MV-4-11 (cell line): ENCODE measurements around the gene WNK4.
A peak's percentile ranks its signal among the peaks of the same experiment; 100 is the strongest.
"Not testable (repeated sequence)": the region's sequence is repeated elsewhere in the genome, so short reads cannot be mapped to it uniquely, and the experiment has no call there.

ENCODE experiments used
- DNase-seq: peaks from one replicate; lab custom pipeline; 2025; lab: John Stamatoyannopoulos, UW

WNK4 gene

DNA sequence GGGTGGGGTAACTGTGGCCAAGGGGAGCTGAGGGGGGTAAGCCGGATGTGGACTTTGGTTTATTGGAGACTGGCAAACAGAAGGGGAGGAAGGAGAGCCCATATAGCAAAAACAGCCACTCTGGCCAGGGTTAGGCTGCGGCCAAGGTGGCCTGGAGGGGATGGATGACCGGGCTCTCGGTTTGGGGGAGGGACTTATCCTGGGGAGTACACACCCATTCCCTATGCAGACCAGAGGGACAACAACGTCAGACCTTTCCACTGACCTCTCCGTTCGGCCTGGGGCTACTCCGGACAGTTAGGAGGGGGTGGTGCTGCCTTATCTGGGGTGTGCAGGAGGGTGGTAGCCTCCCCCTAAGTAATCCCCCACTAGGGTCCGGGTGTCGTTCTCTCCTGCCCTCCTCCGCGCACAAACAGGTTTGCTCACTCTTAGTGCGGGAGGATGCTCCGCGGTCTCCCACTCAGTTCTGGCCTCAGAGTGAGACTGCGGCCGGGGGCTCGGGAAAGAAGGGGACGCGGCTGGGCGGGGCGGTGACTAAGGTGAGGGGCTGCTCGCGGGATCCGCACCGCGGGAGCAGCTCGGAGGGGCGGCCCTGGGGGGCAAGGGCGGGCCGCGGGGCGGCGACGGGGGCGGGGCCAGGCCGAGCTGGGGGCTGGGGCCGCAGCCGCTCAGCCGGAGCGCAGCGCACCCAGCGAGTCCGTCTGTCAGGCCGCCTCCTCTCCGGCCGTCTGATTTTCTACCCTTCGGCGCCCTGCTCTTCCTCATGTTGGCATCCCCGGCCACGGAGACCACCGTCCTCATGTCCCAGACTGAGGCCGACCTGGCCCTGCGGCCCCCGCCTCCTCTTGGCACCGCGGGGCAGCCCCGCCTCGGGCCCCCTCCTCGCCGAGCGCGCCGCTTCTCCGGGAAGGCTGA lies at the start of gene WNK4:
TSS of gene WNK4 (plus strand) at position 675 of the 915 bp plus-strand sequence. CDS start at position 764, 89 bp downstream.
- no peak for DNase-seq

DNA sequence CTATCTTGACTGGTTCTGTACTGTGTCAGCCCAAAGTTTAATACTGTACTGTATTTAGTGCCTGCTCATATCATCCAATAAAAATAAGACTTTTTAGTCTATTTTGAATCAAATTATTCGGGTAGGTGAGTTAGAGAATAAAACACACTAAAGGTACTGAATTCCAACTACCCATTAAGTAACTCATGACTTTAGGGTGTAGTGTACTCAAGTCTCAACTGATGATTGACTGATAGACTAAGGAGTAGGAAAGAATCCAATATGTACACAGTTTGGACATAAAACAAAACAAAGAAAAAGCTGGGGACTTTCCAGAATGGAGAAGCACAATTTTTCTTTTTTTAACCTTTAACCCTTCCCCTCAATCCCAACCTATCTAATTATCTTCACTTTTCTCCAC lies 39.7 kb upstream of the WNK4 start:
- DNase-seq, result no peak

GRCh38 chr17:42742916-42743315 lies 37.5 kb upstream of the WNK4 start:
- not testable (repeated sequence) for DNase-seq

GRCh38 chr17:42743595-42744282 lies 36.7 kb upstream of the WNK4 start:
- no peak for DNase-seq

- peak; percentile 50 for DNase-seq
Measured at GRCh38 chr17:42744283-42744805, 36.1 kb upstream of the WNK4 start.

DNA sequence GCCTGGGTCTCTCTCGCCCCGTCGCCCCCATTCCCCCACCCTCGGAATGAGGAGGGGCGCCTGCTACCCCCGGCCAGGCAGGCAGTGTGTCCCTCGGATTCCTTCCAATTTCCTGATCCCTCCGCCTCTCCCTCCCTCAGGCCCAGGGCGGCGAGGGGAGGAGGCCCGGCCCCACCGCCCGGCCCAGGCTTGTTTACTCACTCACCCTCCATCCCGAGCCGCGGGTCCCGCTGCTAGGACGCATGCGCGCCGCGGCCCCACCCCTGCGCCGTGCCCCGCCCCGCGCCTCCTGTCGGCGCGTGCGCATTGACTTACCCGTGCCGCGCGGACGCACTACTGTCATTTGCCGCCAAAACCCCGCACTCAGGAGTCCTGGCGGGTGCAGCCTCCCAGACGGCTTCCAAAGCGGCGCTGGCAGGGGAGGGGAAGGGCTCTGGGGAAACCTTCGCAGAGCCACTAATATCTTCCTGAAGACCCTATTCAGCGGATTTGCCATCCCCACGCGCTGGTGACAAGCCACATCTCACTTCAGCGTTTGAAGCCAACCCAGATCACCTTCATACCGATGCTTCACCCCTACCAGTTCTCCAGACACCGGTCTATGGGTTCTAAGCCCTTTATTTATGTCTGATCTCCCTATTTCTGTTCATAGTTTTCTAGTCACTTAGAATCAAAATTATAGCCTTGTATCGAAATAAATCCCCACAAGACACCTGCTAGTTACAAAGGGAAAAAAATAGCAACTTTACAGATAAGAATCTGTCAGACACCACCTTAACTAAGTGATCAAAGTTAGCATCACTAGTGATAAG lies 35.4 kb upstream of the WNK4 start, which contains the start of gene EZH1:
TSS of gene EZH1 (minus strand) at position 235 of the 812 bp plus-strand sequence. CDS start 16,099 bp downstream, outside the sequence.
- peak; percentile 85 for DNase-seq

DNA sequence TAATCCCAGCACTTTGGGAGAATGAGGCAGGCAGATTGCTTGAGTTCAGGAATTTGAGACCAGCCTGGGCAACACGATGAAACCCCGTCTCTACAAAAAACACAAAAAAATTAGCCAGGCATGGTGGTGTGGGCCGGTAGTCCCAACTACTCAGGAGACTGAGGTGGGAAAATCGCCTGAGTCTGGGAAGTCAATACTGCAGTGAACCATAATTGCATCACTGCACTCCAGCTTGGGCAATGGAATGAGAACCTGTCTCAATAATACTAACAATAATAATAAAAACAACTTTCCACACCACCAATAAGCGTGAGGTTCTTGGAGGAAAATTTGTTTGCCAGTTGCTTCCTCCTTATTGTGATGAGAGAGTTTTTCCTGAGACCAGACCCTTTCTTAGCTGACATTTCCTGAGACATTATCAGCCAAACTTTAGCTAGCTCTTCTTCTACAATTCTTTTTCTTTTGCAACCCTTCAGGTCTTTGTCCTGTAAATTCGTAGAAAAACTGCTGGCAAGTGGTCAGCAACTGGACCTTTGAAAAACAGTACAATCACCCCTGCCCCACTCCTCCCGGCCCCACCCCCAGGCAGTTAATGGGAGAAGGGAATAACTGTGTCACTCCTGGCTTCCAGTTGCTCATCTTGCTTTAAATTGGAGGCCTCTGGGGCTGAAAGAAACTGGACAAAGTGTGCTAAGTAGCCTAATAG lies 32.1 kb upstream of the WNK4 start:
- no peak for DNase-seq

DNA sequence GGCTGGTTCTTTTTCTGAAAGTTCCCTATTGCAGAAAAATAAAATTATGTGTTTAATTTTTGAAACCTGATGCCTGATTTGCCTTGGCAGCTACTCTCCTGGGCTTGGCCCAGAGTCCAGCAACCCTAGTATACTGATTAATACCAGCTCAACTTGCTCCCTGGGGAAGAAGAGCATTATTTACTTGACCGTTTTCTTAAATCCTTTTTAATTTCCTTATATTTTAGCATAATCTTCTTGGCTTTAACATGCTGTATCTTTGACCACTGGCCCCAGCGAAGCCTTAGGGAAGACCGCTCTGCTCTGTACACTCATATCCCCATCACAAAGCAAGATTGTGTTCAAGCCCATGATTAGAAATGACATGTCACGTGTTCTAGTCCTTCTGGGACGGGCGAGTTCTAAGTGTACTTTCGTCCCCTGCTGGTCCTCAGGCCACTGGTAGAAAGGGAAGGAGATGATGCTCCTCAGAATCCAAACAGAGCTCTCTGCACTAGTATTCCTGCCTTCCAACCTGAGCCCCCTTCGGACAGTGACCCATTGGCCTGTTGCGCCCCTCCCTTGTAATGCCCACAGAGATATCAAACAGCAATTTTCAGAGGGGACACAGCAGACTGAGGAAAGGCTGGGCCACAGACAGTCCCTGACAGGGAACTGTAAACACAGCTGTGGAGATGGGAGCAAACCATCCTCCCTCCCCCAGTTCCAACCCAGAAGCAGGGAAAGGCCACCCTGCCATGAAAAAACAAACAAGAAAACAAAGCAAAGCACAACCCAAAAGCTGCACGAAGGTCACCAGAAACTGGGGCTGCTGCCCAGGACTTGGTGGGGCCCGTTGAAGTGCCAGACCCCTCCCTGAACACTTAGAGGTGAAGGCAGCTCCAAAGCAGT lies 31.3 kb upstream of the WNK4 start:
- DNase-seq, result no peak

GRCh38 chr17:42750739-42751344 lies 29.6 kb upstream of the WNK4 start:
- peak; percentile 74 for DNase-seq

- no peak for DNase-seq
Measured at GRCh38 chr17:42751628-42752027, 28.8 kb upstream of the WNK4 start.

DNA sequence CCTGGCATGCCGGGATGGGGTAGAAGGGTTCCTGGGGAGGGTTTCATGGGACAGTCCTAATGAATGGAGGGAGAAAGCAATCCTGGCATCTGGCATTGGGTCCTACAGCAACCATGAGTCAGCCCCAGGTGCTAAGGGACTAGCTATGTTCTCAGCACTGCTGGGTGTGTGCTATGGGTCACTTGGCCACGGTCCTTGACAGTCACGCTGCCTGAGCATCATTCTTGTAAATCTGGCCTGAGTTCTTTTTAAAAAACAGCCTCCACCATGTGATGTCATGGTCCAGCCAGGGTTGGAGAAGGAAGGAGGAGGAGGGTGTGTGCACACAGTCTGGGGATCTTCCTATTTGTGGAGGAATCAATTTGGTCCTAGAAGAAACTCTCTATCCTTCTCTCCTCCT lies 25.6 kb upstream of the WNK4 start:
- DNase-seq, result no peak

- peak; percentile 88 for DNase-seq
Measured at GRCh38 chr17:42759982-42760651, 20.3 kb upstream of the WNK4 start.

DNA sequence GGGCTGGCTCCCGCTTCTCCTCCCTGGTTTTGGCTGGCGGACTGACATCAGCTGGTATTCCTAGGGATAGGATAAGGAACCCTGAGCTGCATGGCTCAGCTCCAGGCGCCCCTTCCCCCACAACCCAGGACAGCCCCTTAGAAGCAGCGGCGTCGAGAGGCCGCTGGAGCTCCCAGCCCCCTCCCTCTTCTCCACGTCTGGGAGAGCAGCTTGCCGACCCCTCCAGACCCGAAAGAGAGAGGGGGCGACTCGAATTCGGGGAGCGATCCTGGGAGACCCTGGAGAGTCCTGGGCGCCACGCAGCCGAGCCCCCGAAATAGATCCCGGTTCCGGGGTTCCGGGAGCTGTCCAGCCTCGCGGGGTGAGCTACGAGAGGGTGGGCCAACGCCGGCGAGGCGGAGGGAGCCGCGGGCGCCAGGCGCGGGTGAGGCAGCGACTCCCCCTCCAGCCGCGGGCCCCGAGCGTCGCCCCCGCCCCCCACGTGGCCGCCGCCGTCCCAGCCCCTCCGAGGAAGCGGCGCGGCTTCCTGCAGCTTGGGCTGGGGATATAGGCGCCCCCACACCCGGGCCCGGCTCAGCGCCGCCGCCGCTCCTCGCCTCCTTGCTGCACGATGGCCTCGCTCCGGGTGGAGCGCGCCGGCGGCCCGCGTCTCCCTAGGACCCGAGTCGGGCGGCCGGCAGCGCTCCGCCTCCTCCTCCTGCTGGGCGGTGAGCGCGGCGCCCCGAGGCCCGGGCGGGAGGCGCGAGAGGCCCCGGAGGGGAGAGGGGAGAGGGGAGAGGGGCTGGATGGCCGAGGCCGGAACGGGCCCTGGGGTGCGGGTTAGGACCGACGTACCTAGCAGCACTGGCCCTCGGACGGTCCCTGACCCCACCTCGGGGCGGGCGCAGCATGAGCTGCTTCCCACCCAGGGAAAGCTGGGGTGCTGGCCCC lies 19.5 kb upstream of the WNK4 start, which contains the start of gene RAMP2:
TSS of gene RAMP2 (plus strand) at position 576 of the 930 bp plus-strand sequence. CDS start at position 611, 35 bp downstream.
- DNase-seq, result no peak

DNA sequence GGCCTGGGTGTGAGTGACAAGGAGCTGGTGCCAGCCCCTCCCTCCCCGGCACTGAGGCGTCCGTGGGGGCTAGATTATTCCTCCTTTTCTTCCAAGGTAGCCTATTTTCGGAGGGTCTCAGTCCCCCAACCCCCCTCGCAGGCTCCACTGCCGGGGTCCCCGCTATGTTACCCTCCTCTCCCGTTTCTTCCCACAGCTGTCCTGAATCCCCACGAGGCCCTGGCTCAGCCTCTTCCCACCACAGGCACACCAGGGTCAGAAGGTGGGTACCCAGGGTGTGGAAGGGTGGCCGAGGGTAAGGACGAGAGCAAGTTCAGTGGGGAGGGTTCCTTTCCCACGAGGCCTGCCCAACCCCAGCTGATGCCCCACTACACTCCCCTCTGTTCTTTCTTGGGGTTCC lies 18.8 kb upstream of the WNK4 start:
- DNase-seq, result no peak

DNA sequence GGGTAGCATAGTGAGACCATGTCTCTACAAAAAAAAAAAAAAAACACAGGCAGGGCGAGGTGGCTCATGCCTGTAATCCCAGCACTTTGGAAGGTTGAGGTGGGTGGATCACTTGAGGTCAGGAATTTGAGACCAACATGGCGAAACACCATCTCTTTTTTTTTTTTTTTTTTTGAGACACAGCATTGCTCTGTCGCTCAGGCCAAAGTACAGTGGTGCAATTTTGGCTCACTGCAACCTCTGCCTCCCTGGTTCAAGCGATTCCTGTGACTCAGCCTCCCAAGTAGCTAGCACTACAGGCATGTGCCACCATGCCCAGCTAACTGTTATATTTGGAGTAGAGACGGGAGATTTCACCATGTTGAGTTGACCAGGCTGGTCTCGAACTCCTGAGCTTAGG lies 14.3 kb upstream of the WNK4 start:
- DNase-seq, result no peak

DNA sequence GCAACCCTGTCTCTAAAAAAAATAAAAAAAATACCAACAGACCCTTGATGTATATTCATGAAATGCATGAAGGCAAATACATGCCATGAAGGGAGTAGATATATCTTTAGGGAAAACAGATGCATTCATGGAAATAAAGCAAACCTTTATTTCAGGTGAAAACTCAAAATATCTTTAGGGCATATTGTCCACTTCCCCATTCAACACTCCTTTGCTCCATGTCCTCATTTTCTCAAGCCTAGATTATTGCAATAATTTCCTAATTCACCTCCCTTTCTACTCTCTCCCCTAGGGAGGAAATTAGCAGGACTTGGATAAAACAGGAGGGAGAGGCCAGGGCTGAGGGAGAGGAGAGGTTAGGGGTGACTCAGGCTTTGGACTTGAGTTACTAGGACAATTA lies 12.9 kb upstream of the WNK4 start:
- DNase-seq, result no peak

DNA sequence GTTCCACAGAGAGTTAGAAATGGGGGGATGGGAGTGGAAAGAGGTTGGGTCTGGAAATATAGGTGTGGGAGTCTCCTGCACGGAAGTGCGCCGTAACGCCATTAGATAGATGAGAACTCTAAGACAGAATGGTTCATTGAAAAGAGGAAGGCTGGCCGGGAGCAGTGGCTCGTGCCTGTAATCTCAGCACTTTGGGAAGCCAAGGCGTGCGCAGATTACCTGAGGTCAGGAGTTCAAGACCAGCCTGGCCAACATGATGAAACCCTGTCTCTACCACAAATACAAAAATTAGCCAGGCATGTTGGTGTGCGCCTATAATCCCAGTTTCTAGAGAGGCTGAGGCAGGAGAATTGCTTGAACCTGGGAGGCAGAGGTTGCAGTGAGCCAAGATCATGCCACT lies 12.4 kb upstream of the WNK4 start:
- not testable (repeated sequence) for DNase-seq

DNA sequence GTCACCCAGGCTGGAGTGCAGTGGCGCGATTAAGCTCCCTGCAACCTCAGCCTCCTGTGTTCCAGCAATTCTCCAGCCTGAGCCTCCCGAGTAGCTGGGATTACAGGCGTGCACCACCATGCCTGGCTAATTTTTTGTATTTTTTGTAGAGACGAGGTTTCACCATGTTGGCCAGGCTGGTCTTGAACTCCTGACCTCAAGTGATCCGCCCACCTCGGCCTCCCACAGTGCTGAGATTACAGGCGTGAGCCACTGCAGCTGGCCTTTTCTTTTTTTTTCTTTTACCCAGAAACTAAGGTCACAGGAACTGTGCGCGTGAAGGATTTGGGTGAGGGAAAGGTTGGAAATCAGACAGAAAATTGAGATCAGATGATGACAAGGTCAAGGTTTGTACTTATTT lies 10.4 kb upstream of the WNK4 start:
- not testable (repeated sequence) for DNase-seq
